ENCODE data around the gene SPATA31D4.

Gene SPATA31D4

DNA sequence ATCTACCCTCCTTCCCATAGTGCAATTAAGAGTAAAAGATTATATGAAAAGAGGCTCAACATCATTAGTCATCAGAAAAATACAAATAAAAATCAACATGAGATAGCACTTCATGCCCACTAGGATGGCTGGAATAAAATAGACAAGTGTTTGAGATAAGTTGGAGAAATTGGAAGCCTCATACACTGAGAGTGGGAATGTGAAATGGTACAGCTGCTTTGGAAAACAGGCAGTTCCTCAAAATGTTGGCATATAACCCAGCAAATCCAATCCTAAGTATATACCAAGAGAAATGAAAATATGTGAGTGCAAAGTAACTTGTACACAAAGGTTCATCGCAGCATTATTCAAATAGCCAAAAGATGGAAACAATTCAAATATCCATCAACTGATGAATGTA lies 24.9 kb downstream of the SPATA31D4 start:
- H3K27me3 ChIP-seq (ENCODE audit: insufficient read depth, low read depth, severe bottlenecking), result no peaks in the 10 kb centered on the region
- DNase-seq, result no peak
- no peak overlapping the region for H3K27ac ChIP-seq
- H3K9me3 ChIP-seq (ENCODE audit: severe bottlenecking), result peaks cover 21% of the 10 kb centered on the region
- TF ChIP-seq, protein P1, sequence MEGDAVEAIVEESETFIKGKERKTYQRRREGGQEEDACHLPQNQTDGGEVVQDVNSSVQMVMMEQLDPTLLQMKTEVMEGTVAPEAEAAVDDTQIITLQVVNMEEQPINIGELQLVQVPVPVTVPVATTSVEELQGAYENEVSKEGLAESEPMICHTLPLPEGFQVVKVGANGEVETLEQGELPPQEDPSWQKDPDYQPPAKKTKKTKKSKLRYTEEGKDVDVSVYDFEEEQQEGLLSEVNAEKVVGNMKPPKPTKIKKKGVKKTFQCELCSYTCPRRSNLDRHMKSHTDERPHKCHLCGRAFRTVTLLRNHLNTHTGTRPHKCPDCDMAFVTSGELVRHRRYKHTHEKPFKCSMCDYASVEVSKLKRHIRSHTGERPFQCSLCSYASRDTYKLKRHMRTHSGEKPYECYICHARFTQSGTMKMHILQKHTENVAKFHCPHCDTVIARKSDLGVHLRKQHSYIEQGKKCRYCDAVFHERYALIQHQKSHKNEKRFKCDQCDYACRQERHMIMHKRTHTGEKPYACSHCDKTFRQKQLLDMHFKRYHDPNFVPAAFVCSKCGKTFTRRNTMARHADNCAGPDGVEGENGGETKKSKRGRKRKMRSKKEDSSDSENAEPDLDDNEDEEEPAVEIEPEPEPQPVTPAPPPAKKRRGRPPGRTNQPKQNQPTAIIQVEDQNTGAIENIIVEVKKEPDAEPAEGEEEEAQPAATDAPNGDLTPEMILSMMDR (IDR thresholded peaks at IDR 0.05; ENCODE audit: low read depth, low read length), result no peak
- H3K4me3 ChIP-seq (ENCODE audit: low read depth, low read length), result no peak overlapping the region
- no peaks in the 10 kb centered on the region for H3K36me3 ChIP-seq

DNA sequence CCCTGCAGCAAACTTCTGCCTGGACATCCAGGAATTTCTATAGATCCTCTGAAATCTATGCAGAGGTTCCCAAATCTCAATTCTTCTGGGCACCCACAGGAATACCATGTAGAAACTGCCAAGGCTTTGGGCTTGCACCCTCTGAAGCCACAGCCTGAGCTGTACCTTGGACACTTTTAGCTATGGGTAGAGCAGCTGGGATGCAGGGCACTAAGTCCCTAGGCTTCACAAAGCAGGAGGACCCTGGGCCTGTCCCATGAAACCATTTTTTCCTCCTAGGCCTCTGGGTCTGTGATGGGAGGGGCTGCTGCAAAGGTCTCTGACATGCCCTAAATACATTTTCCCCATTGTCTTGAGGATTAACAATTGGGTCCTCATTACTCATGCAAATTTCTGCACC lies 27.4 kb downstream of the SPATA31D4 start:
- Histone ChIP-seq H3K27me3 (ENCODE audit: insufficient read depth, low read depth, severe bottlenecking) (no peaks in the 10 kb centered on the region), H3K9me3 (ENCODE audit: severe bottlenecking) (peaks cover 21% of the 10 kb centered on the region), H3K4me3 (ENCODE audit: low read depth, low read length) (no peak overlapping the region), H3K27ac (no peak overlapping the region), H3K36me3 (no peaks in the 10 kb centered on the region)
- DNase-seq, result no peak
- TF ChIP-seq, protein P1 (IDR thresholded peaks at IDR 0.05; ENCODE audit: low read depth, low read length), result no peak

DNA sequence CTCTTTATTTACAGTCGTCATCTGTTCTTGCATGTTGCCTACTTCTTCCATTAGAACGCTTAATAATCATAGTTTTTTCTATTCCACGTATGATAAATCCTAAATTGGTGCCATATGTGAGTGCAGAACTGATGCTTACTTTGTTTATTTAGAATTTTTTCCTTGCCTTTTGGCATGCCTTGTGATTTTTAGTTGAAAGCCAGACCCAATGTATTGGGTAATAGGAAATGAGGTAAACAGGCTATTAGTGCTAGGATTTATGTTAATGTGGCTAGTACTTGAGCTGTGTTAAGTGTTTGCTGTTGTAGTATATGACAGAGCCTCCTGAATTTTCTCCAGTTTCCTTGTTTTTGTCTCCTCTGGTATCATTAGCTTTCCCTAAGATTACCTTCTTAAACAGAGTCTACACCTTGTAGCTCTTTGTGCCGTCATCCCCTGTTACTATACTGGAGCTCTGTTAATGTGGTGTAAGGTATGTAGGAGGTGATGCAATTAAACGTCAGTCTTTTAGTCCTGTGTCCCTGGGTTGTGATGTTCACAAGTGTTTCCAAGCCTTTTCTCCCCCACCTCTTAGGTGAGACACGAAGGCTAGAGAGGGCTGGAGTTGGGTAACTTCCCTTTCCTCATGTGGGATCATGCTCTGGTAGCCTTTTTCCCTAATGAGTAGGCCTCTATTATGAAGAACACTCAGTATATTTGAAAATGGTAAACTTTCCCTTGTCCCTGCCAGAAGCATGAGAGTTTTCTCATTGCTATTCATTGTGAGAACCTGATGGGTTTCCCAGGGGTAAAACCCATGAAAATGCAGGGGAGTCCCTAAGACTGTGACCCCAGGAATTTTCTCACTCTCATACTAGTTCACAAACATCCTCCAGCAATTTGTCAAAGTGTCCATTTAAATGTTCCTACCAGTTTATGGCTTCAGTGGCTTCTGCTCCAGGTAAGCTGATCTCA lies 36.3 kb downstream of the SPATA31D4 start:
- H3K9me3 ChIP-seq (ENCODE audit: severe bottlenecking), result no peaks in the 10 kb centered on the region
- TF ChIP-seq, protein P1 (IDR thresholded peaks at IDR 0.05; ENCODE audit: low read depth, low read length), result no peak
- H3K4me3 ChIP-seq (ENCODE audit: low read depth, low read length), result no peak overlapping the region
- no peaks in the 10 kb centered on the region for H3K27me3 ChIP-seq (ENCODE audit: insufficient read depth, low read depth, severe bottlenecking)
- no peaks in the 10 kb centered on the region for H3K36me3 ChIP-seq
- DNase-seq, result no peak
- no peak overlapping the region for H3K27ac ChIP-seq

DNA sequence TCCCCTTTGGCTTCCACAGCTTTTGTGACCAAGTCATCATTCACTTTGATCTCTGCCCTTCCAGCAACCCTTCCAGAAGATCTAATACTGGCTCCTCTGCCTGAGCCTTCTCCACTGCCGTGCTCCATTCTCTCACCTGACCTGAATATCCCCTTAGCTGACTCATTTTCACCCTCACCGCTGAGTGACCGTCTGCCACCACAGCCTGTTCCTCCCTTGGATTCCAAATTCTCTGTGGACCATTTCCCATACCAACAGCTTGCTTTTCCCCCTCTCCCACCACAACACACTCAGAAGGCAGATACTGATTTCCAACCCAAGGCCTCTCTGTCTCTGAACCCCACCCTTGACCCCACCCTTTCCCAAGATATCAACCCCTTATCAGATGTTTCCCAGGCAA lies 39.8 kb downstream of the SPATA31D4 start:
- H3K36me3 ChIP-seq, result no peaks in the 10 kb centered on the region
- TF ChIP-seq, protein P1 (IDR thresholded peaks at IDR 0.05; ENCODE audit: low read depth, low read length), result no peak
- DNase-seq, result no peak
- no peak overlapping the region for H3K4me3 ChIP-seq (ENCODE audit: low read depth, low read length)
- no peaks in the 10 kb centered on the region for H3K9me3 ChIP-seq (ENCODE audit: severe bottlenecking)
- no peaks in the 10 kb centered on the region for H3K27me3 ChIP-seq (ENCODE audit: insufficient read depth, low read depth, severe bottlenecking)
- H3K27ac ChIP-seq, result no peak overlapping the region

DNA sequence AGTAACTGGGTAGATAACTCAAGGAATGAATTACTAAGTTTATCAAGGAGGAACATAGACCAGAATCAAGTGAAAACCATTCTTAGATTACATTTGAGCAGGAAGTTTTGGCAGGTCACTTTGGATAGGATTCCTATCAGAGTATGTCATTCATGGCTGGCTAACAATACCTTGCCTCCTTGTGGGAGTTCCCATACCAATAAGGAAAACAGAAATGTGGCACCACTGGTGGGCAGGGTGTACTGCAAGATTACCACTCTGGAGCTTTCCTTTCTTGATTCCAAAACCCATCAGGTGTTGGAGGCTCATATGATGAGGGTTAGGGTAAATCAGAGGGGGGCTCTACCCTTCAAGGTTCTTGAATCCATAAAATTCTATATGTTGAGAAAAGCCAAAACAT lies 41.7 kb downstream of the SPATA31D4 start:
- Histone ChIP-seq H3K9me3 (ENCODE audit: severe bottlenecking) (no peaks in the 10 kb centered on the region), H3K27me3 (ENCODE audit: insufficient read depth, low read depth, severe bottlenecking) (no peaks in the 10 kb centered on the region), H3K27ac (no peak overlapping the region), H3K4me3 (ENCODE audit: low read depth, low read length) (no peak overlapping the region), H3K36me3 (no peaks in the 10 kb centered on the region)
- DNase-seq, result no peak
- TF ChIP-seq, protein P1 (IDR thresholded peaks at IDR 0.05; ENCODE audit: low read depth, low read length), result no peak

Measured in WERI-Rb-1 (cell line).